ENCODE results near the gene POMT1. TPM values are rescaled to one million over a fixed set of nuclear protein-coding genes. Genes with fewer than 3 reads are reported as not detected.

The POMT1 gene
- total RNA-seq, 1 experiment from 2014 or later: 29.0 TPM

DNA sequence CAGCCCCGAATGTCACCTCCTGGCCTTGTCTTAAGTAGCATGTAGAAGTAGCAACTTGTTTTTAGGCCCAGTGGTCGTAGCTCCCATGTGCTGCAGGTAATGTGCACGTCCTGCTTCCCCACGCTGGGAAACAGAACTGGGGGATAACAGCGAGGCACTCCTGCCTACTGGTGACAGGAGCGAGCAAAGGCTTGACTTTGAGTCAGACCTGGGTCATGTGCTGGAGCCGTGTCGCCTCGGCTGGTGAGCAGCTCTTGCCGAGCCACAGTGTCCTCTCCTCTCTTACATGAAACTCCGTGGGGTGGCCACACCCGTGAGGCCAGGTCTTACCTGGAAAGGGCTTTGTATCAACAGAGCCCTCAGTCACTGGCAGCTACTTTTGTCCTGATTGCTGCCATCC, 17.5 kb upstream of the POMT1 start:
- Histone ChIP-seq H3K4me1 (ENCODE audit: low read length) (no peaks in the 10 kb centered on the region), H3K4me2 (ENCODE audit: low read depth, low read length, poor library complexity, severe bottlenecking) (no peak overlapping the region), H3K79me2 (ENCODE audit: low read length) (peaks cover 4% of the 10 kb centered on the region), H3K9me3 (ENCODE audit: low read length) (no peaks in the 10 kb centered on the region), H3K9me2 (replicated peaks; ENCODE audit: insufficient read depth, low read length) (no peaks in the 10 kb centered on the region), H3K27ac (ENCODE audit: low read length) (no peak overlapping the region), H3K9ac (ENCODE audit: low read length) (no peak overlapping the region), H3K27me3 (ENCODE audit: low read length) (no peaks in the 10 kb centered on the region), H2AFZ (ENCODE audit: low read length) (no peak overlapping the region), H3K4me3 (ENCODE audit: low read length) (no peak overlapping the region), H3K36me3 (ENCODE audit: insufficient read depth, low read length) (peaks cover 37% of the 10 kb centered on the region), H4K20me1 (ENCODE audit: insufficient read depth, low read depth, low read length) (0 out of 2 replicates have a peak, but pooled peaks cover 12% of the 10 kb centered on the region)
- no peak for DNase-seq

DNA sequence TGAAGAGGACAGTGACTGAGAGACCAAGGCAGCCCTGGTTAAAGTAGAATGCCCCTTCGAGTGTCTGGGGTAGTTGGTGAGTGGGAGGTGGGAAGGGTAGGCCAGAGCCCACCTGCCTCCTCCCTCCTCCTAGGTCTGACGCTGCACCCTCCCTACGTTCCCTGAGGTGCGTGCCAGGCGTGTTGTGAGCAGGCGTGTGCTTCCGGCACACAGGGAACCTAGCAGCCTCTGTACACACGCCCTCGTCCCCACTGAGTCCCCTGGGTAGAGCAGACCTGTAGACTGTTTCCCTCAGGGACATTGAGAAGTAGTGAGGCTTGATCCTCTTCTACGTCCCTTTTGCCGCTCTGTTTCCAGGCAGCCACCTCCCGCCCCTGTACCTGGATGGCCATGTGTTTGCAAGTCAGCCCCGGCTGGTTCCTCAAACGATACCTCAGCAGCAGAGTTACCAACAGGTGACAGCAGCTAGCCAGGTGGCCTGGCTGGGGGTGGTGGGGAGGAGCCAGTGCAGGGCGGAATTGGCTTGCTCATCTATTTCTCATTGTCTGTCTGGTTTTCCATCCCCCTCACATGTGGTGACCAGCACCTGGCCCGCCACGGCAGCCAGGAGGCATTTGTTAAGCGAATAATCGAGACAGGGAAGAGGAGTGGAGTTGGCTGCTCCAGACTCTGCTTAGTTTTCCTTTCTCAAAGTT, 16.8 kb upstream of the POMT1 start:
- Histone ChIP-seq H3K36me3 (ENCODE audit: insufficient read depth, low read length) (peaks cover 35% of the 10 kb centered on the region), H4K20me1 (ENCODE audit: insufficient read depth, low read depth, low read length) (0 out of 2 replicates have a peak, but pooled peaks cover 8% of the 10 kb centered on the region), H3K4me1 (ENCODE audit: low read length) (no peaks in the 10 kb centered on the region), H3K79me2 (ENCODE audit: low read length) (no peaks in the 10 kb centered on the region), H3K9me3 (ENCODE audit: low read length) (no peaks in the 10 kb centered on the region), H3K4me3 (ENCODE audit: low read length) (no peak overlapping the region), H3K27me3 (ENCODE audit: low read length) (no peaks in the 10 kb centered on the region), H3K9me2 (replicated peaks; ENCODE audit: insufficient read depth, low read length) (no peaks in the 10 kb centered on the region), H2AFZ (ENCODE audit: low read length) (no peak overlapping the region), H3K27ac (ENCODE audit: low read length) (no peak overlapping the region), H3K4me2 (ENCODE audit: low read depth, low read length, poor library complexity, severe bottlenecking) (no peak overlapping the region), H3K9ac (ENCODE audit: low read length) (no peak overlapping the region)
- DNase-seq: no peak

DNA sequence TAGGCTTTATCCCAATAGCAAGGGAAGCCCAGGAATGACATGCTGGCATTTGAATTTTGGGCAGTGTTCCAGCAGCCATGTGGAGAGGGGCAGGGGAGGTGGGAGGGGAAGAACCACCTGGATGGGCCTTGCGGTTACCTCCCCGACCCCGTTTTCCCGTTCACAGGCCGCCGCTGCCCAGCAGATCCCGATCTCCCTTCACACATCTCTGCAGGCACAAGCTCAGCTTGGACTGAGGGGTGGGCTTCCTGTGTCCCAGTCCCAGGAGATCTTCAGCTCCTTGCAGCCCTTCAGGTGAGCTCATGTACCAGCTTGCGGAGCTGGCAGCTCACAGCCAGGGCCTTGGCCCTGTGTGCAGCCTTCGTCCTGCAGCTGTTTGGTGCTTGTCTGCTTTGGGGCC, 15.7 kb upstream of the POMT1 start:
- no peaks in the 10 kb centered on the region for H3K27me3 ChIP-seq (ENCODE audit: low read length)
- no peaks in the 10 kb centered on the region for H3K9me3 ChIP-seq (ENCODE audit: low read length)
- no peak overlapping the region for H3K27ac ChIP-seq (ENCODE audit: low read length)
- H3K36me3 ChIP-seq (ENCODE audit: insufficient read depth, low read length): peaks cover 42% of the 10 kb centered on the region
- no peak for DNase-seq
- no peaks in the 10 kb centered on the region for H3K4me1 ChIP-seq (ENCODE audit: low read length)
- H3K4me3 ChIP-seq (ENCODE audit: low read length): no peak overlapping the region
- H3K4me2 ChIP-seq (ENCODE audit: low read depth, low read length, poor library complexity, severe bottlenecking): no peak overlapping the region
- no peak overlapping the region for H2AFZ ChIP-seq (ENCODE audit: low read length)
- H3K79me2 ChIP-seq (ENCODE audit: low read length): no peaks in the 10 kb centered on the region
- no peak overlapping the region for H3K9ac ChIP-seq (ENCODE audit: low read length)
- 0 out of 2 replicates have a peak, but pooled peaks cover 8% of the 10 kb centered on the region for H4K20me1 ChIP-seq (ENCODE audit: insufficient read depth, low read depth, low read length)
- no peaks in the 10 kb centered on the region for H3K9me2 ChIP-seq (replicated peaks; ENCODE audit: insufficient read depth, low read length)

GRCh38 chr9:131487621-131488031, 15.1 kb upstream of the POMT1 start:
- H3K27me3 ChIP-seq (ENCODE audit: low read length): no peaks in the 10 kb centered on the region
- no peaks in the 10 kb centered on the region for H3K79me2 ChIP-seq (ENCODE audit: low read length)
- no peaks in the 10 kb centered on the region for H3K4me1 ChIP-seq (ENCODE audit: low read length)
- H3K36me3 ChIP-seq (ENCODE audit: insufficient read depth, low read length): peaks cover 42% of the 10 kb centered on the region
- no peak for DNase-seq
- H3K9me2 ChIP-seq (replicated peaks; ENCODE audit: insufficient read depth, low read length): no peaks in the 10 kb centered on the region
- H3K27ac ChIP-seq (ENCODE audit: low read length): no peak overlapping the region
- no peaks in the 10 kb centered on the region for H3K9me3 ChIP-seq (ENCODE audit: low read length)
- no peak overlapping the region for H3K4me3 ChIP-seq (ENCODE audit: low read length)
- no peak overlapping the region for H3K9ac ChIP-seq (ENCODE audit: low read length)
- no peak overlapping the region for H3K4me2 ChIP-seq (ENCODE audit: low read depth, low read length, poor library complexity, severe bottlenecking)
- 0 out of 2 replicates have a peak, but pooled peaks cover 8% of the 10 kb centered on the region for H4K20me1 ChIP-seq (ENCODE audit: insufficient read depth, low read depth, low read length)
- no peak overlapping the region for H2AFZ ChIP-seq (ENCODE audit: low read length)

GRCh38 chr9:131490514-131490913, 12.2 kb upstream of the POMT1 start:
- no peak overlapping the region for H3K4me3 ChIP-seq (ENCODE audit: low read length)
- no peak overlapping the region for H3K27ac ChIP-seq (ENCODE audit: low read length)
- DNase-seq: no peak
- no peaks in the 10 kb centered on the region for H3K79me2 ChIP-seq (ENCODE audit: low read length)
- no peak overlapping the region for H2AFZ ChIP-seq (ENCODE audit: low read length)
- H4K20me1 ChIP-seq (ENCODE audit: insufficient read depth, low read depth, low read length): 0 out of 2 replicates have a peak, but pooled peaks cover 10% of the 10 kb centered on the region
- no peaks in the 10 kb centered on the region for H3K4me1 ChIP-seq (ENCODE audit: low read length)
- no peaks in the 10 kb centered on the region for H3K27me3 ChIP-seq (ENCODE audit: low read length)
- no peaks in the 10 kb centered on the region for H3K9me3 ChIP-seq (ENCODE audit: low read length)
- H3K9me2 ChIP-seq (replicated peaks; ENCODE audit: insufficient read depth, low read length): no peaks in the 10 kb centered on the region
- H3K4me2 ChIP-seq (ENCODE audit: low read depth, low read length, poor library complexity, severe bottlenecking): no peak overlapping the region
- peaks cover 31% of the 10 kb centered on the region for H3K36me3 ChIP-seq (ENCODE audit: insufficient read depth, low read length)
- no peak overlapping the region for H3K9ac ChIP-seq (ENCODE audit: low read length)

- Histone ChIP-seq H2AFZ (ENCODE audit: low read length) (no peak overlapping the region), H3K27me3 (ENCODE audit: low read length) (no peaks in the 10 kb centered on the region), H3K27ac (ENCODE audit: low read length) (no peak overlapping the region), H3K36me3 (ENCODE audit: insufficient read depth, low read length) (peaks cover 34% of the 10 kb centered on the region), H3K9me3 (ENCODE audit: low read length) (no peaks in the 10 kb centered on the region), H3K9me2 (replicated peaks; ENCODE audit: insufficient read depth, low read length) (no peaks in the 10 kb centered on the region), H3K4me3 (ENCODE audit: low read length) (no peak overlapping the region), H3K9ac (ENCODE audit: low read length) (no peak overlapping the region), H3K4me1 (ENCODE audit: low read length) (no peaks in the 10 kb centered on the region), H4K20me1 (ENCODE audit: insufficient read depth, low read depth, low read length) (peaks cover 15% of the 10 kb centered on the region; the same call in 1 of the 2 replicates), H3K79me2 (ENCODE audit: low read length) (no peaks in the 10 kb centered on the region), H3K4me2 (ENCODE audit: low read depth, low read length, poor library complexity, severe bottlenecking) (no peak overlapping the region)
- no peak for DNase-seq
Measured at GRCh38 chr9:131491001-131491710, 11.6 kb upstream of the POMT1 start.

- Histone ChIP-seq H3K9me3 (ENCODE audit: low read length) (no peaks in the 10 kb centered on the region), H3K36me3 (ENCODE audit: insufficient read depth, low read length) (peaks cover 31% of the 10 kb centered on the region), H3K9me2 (replicated peaks; ENCODE audit: insufficient read depth, low read length) (no peaks in the 10 kb centered on the region), H4K20me1 (ENCODE audit: insufficient read depth, low read depth, low read length) (peaks cover 16% of the 10 kb centered on the region; the same call in 1 of the 2 replicates), H3K4me1 (ENCODE audit: low read length) (no peaks in the 10 kb centered on the region), H3K27ac (ENCODE audit: low read length) (no peak overlapping the region), H3K4me2 (ENCODE audit: low read depth, low read length, poor library complexity, severe bottlenecking) (no peak overlapping the region), H3K9ac (ENCODE audit: low read length) (no peak overlapping the region), H3K79me2 (ENCODE audit: low read length) (no peaks in the 10 kb centered on the region), H2AFZ (ENCODE audit: low read length) (no peak overlapping the region), H3K4me3 (ENCODE audit: low read length) (no peak overlapping the region), H3K27me3 (ENCODE audit: low read length) (no peaks in the 10 kb centered on the region)
- DNase-seq: no peak
Measured at GRCh38 chr9:131492070-131492469, 10.6 kb upstream of the POMT1 start.

DNA sequence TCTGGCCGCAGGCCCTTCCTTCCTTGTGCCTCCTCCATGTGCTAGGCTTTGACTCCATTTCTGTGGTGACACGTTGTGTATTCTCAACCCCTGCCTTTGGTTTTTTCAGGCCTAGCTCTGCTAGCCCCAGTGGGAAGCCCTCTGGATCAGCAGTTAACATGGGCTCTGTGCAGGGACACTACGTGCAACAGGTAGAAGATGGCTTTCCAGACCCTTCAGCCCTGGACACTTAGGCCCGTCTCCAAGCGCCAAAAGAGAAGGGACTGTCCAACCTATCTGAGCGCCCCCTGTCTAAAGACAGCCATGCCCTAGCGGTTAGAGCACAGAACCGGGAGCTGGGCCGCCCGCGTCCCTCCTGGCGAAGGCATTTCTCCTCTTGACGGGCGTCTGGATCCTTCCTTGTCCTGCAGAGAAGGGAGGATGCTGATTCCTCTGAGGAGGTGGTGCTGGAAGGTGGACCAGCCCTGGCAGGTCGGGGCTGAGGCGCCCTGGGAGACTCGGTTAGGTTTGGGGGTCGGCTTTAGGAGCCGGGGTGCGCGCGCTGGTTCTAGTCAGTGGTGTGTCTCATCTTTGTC, 8.3 kb upstream of the POMT1 start:
- Histone ChIP-seq H3K9me3 (ENCODE audit: low read length) (no peaks in the 10 kb centered on the region), H3K79me2 (ENCODE audit: low read length) (no peaks in the 10 kb centered on the region), H3K27ac (ENCODE audit: low read length) (no peak overlapping the region), H3K4me3 (ENCODE audit: low read length) (no peak overlapping the region), H2AFZ (ENCODE audit: low read length) (no peak overlapping the region), H3K4me1 (ENCODE audit: low read length) (no peaks in the 10 kb centered on the region), H3K36me3 (ENCODE audit: insufficient read depth, low read length) (peaks cover 35% of the 10 kb centered on the region), H3K27me3 (ENCODE audit: low read length) (no peaks in the 10 kb centered on the region), H3K9ac (ENCODE audit: low read length) (no peak overlapping the region), H3K4me2 (ENCODE audit: low read depth, low read length, poor library complexity, severe bottlenecking) (no peak overlapping the region), H4K20me1 (ENCODE audit: insufficient read depth, low read depth, low read length) (peaks cover 16% of the 10 kb centered on the region; the same call in 1 of the 2 replicates), H3K9me2 (replicated peaks; ENCODE audit: insufficient read depth, low read length) (no peaks in the 10 kb centered on the region)
- DNase-seq: no peak
